Measurements from ENCODE around the gene MBD4.

GRCh38 chr3:129419476-129419875 lies 20.3 kb downstream of the MBD4 start:
- TF ChIP-seq CTCF (IDR thresholded peaks at IDR 0.05) (no peak), POLR2A (IDR thresholded peaks at IDR 0.05) (no peak), POLR2AphosphoS5 (IDR thresholded peaks at IDR 0.05) (no peak)
